ENCODE data around the gene PPP1R26.

PPP1R26 gene

GRCh38 chr9:135530146-135530545, 50.6 kb downstream of the PPP1R26 start (continued):
- TF ChIP-seq SCRT1 (tag by site-specific recombination; IDR thresholded peaks at IDR 0.05; ENCODE audit: borderline replicate concordance) = no peak

GRCh38 chr9:135531096-135531495, 51.5 kb downstream of the PPP1R26 start:
- Histone ChIP-seq H3K4me1 (ENCODE audit: control insufficient read depth, insufficient read depth, low read length) (no peaks in the 10 kb centered on the region), H3K36me3 (ENCODE audit: control insufficient read depth in 2 of 2, insufficient read depth in 1 of 2, low read length in 2 of 2) (no peaks in the 10 kb centered on the region), H3K4me3 (ENCODE audit: low read depth, low read length) (no peak overlapping the region), H3K9me3 (ENCODE audit: control insufficient read depth, insufficient read depth, low read depth, low read length) (no peaks in the 10 kb centered on the region), H3K27ac (ENCODE audit: extremely low read depth, low read depth, low read length) (no peak overlapping the region)
- TF ChIP-seq ZNF558 (tag by site-specific recombination; IDR thresholded peaks at IDR 0.05) (no peak), ZNF335 (tag by site-specific recombination; conservative IDR thresholded peaks at IDR 0.05) (no peak), ZNF280C (tag by site-specific recombination; IDR thresholded peaks at IDR 0.05) (no peak), PRDM4 (tag by site-specific recombination; IDR thresholded peaks at IDR 0.05) (no peak), AEBP2 (tag by site-specific recombination; IDR thresholded peaks at IDR 0.05; ENCODE audit: borderline replicate concordance) (no peak), ZFP69B (tag by site-specific recombination; IDR thresholded peaks at IDR 0.05) (no peak), ZBTB48 (tag by site-specific recombination; IDR thresholded peaks at IDR 0.05) (no peak), ZNF398 (tag by site-specific recombination; IDR thresholded peaks at IDR 0.05) (no peak), ZNF768 (tag by site-specific recombination; IDR thresholded peaks at IDR 0.05) (no peak), HOXC10 (CRISPR knock-in tag; IDR thresholded peaks at IDR 0.05) (no peak), ZNF324 (tag by site-specific recombination; IDR thresholded peaks at IDR 0.05) (no peak), ZSCAN18 (tag by site-specific recombination; IDR thresholded peaks at IDR 0.05) (no peak), WT1 (tag by site-specific recombination; IDR thresholded peaks at IDR 0.05) (no peak)
- ChIA-PET CTCF (interaction anchor here (0.5 to 1.1 kb wide), 3 partner anchors 27 to 73 kb away, joined by 3 read pairs; no protein-coding TSS in a partner anchor), POLR2A (no interaction called here)

Measured in HEK293 (cell line).